AG04450 (cell line): ENCODE measurements around the gene ZNF428. TPM values are rescaled to one million over a fixed set of nuclear protein-coding genes. Genes with fewer than 3 reads are reported as not detected.

Experiments used
- CTCF ChIA-PET: fragments of 300-600, 350-600 bp; formaldehyde crosslinking; extraction: SDS; loops from one replicate; lab custom pipeline; 2022; ENCODE audit warnings: antibody characterized with exemption, inconsistent platforms; lab: Charles Lee
- POLR2A ChIA-PET: fragments of 350-600 bp; formaldehyde crosslinking; extraction: SDS; loops from one replicate; lab custom pipeline; 2021; ENCODE audit warnings: antibody characterized with exemption, inconsistent platforms; lab: Yijun Ruan, JAX
- DNase-seq: peaks from one replicate; pipeline ENCODE4 v3.0.0-alpha.2; 2011; ENCODE audit warnings: low read depth, low spot score
- H3K27ac ChIP-seq: one replicate; pipeline ENCODE4 v1.5.1; 2012; ENCODE audit warnings: low read depth, low read length, control low read depth
- H3K27me3 ChIP-seq: one replicate; pipeline ENCODE4 v1.6.0; 2012; ENCODE audit warnings: low read length; ENCODE audit not compliant: control insufficient read depth, insufficient read depth
- H3K4me3 ChIP-seq: 2 replicates; pipeline ENCODE4 v1.5.1; 2011; ENCODE audit warnings: mild to moderate bottlenecking, low read depth, low read length, control low read depth
- H3K9me3 ChIP-seq: 2 replicates; pipeline ENCODE4 v1.5.1; 2012; ENCODE audit warnings: low read length; ENCODE audit not compliant: control insufficient read depth, insufficient read depth
- polyA plus RNA-seq: library from polyadenylated mRNA; depleted of rRNA; stranded (reverse); fragments of >200 nt; gene quantifications from 2 replicates; pipeline ENCODE4 v1.2.3, GENCODE V29; 2011
- TF ChIP-seq, protein P1 (sequence below): IDR thresholded peaks from 2 replicates; pipeline ENCODE4 v1.5.1; 2011; ENCODE audit warnings: low read depth, low read length, control low read depth, inconsistent platforms

ZNF428 gene
- polyA plus RNA-seq, 1 experiment: 18.7 TPM

DNA sequence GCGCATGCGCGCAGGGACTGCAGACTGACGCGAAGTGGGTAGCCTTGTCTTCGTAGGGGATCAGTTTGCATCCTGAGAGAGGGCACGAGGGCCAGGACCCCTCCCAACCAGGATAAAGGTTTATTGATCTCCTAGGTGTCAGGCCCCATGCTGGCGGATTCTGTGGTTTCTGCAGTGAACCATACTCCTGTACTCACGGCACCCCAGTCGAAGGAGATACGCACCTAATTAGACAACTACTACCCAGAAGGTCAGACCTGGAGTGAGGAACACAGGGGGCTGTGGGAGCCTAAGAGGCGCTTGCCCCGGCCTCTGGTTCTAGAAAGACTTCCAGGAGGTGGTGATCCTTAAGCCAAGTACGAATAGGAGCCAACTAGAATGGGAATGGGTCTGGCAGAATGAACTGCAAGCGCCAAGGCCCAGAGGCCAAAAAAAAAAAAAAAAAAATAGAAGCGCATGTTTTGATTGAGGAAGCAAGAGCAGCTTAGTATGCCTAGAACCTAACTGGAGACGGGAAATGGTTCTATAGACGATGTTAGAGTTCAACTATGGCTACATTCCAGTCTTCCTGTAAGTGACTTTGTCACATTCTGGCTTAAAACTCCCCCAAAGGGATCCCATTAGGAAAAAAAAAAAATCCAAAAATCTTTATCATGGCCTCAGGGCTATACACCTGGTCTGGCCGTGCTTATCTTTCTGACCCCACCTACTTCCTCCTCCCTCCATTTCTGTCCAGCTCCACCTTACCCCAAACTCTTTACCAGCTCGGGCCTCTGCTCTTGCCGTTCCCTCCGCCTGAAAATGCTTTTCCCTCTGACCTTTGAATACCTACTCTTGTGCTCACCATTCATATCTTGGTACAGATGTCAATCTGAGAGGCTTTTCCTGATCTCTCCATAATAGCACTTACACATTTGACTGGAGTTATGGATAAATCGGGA lies 902 bp upstream of the ZNF428 start:
- no peaks in the 10 kb centered on the region; the same call in 1 of the 2 replicates for H3K9me3 ChIP-seq
- TF ChIP-seq, protein P1, sequence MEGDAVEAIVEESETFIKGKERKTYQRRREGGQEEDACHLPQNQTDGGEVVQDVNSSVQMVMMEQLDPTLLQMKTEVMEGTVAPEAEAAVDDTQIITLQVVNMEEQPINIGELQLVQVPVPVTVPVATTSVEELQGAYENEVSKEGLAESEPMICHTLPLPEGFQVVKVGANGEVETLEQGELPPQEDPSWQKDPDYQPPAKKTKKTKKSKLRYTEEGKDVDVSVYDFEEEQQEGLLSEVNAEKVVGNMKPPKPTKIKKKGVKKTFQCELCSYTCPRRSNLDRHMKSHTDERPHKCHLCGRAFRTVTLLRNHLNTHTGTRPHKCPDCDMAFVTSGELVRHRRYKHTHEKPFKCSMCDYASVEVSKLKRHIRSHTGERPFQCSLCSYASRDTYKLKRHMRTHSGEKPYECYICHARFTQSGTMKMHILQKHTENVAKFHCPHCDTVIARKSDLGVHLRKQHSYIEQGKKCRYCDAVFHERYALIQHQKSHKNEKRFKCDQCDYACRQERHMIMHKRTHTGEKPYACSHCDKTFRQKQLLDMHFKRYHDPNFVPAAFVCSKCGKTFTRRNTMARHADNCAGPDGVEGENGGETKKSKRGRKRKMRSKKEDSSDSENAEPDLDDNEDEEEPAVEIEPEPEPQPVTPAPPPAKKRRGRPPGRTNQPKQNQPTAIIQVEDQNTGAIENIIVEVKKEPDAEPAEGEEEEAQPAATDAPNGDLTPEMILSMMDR: no peak
- DNase-seq: no peak
- CTCF ChIA-PET: no interaction called here
- peak overlapping the region; percentile 80 for H3K27ac ChIP-seq
- POLR2A ChIA-PET: interaction anchor here (0.6 to 0.7 kb wide), 4 partner anchors 14 to 88 kb away, joined by 3 to 12 read pairs (median 4); partner anchors contain the start of genes PLAUR and ZNF575
- peak overlapping the region; percentile 91 for H3K4me3 ChIP-seq
- H3K27me3 ChIP-seq: no peaks in the 10 kb centered on the region

DNA sequence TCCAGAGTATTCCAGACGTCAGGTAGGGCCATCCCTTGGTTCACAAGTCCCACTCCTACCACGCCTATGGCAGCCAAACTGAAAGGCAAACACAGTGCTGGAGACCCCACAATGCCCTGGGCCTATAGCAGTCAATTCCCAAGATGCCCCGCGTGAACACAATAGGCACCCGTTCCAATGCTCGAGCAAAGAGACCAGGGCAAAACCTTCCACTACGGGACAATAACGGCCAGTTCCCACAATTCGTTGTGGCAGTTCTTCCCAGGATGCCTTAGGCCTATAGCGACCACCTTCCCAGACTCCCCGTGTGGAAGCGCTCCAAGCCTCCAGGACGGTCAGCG lies 538 bp downstream of the ZNF428 start:
- H3K27me3 ChIP-seq: no peaks in the 10 kb centered on the region
- peak overlapping the region; percentile 91 for H3K4me3 ChIP-seq
- CTCF ChIA-PET: no interaction called here
- H3K9me3 ChIP-seq: no peaks in the 10 kb centered on the region; the same call in 1 of the 2 replicates
- no peak for DNase-seq
- TF ChIP-seq, protein P1: no peak
- peak overlapping the region; percentile 88 for H3K27ac ChIP-seq
- POLR2A ChIA-PET: no interaction called here

DNA sequence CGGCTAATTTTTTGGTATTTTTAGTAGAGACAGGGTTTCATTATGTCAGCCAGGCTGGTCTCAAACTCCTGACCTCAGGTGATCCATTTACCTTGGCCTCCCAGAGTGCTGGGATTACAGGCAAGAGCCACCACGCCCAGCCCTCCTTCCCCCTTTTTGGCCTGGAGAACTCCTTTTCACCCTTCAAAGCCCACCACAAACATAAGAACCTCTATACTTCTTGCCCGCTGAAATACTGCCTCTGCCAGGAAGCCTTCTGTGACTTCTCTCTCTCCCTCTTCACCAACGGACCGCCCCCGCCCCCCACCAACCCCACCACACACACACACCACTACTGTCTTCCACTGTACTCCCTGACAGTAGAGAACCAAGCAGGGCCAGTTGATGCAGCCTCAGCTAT lies 2.5 kb downstream of the ZNF428 start:
- ChIA-PET POLR2A (no interaction called here), CTCF (no interaction called here)
- H3K27ac ChIP-seq: no peak overlapping the region
- no peak for DNase-seq
- TF ChIP-seq, protein P1: no peak
- no peaks in the 10 kb centered on the region for H3K27me3 ChIP-seq
- no peaks in the 10 kb centered on the region; the same call in 1 of the 2 replicates for H3K9me3 ChIP-seq
- no peak overlapping the region for H3K4me3 ChIP-seq

GRCh38 chr19:43616306-43616705 lies 3.1 kb downstream of the ZNF428 start:
- TF ChIP-seq, protein P1: no peak

GRCh38 chr19:43612374-43612773 lies 7.1 kb downstream of the ZNF428 start:
- POLR2A ChIA-PET: no interaction called here
- TF ChIP-seq, protein P1: no peak
- H3K27me3 ChIP-seq: no peaks in the 10 kb centered on the region
- H3K9me3 ChIP-seq: no peaks in the 10 kb centered on the region
- no peak for DNase-seq
- H3K4me3 ChIP-seq: no peak overlapping the region
- H3K27ac ChIP-seq: no peak overlapping the region
- CTCF ChIA-PET: no interaction called here

More at GRCh38 chr19:43616306-43616705, 3.1 kb downstream of the ZNF428 start:
- H3K4me3 ChIP-seq: no peak overlapping the region
- no peaks in the 10 kb centered on the region; the same call in 1 of the 2 replicates for H3K9me3 ChIP-seq
- no peak for DNase-seq
- ChIA-PET CTCF (no interaction called here), POLR2A (no interaction called here)
- no peaks in the 10 kb centered on the region for H3K27me3 ChIP-seq
- H3K27ac ChIP-seq: no peak overlapping the region
